ENCODE data around the gene C2orf69. TPM values are rescaled to one million over a fixed set of nuclear protein-coding genes. Genes with fewer than 3 reads are reported as not detected.

C2orf69 gene
- total RNA-seq, 1 donor: 16.4 TPM

DNA sequence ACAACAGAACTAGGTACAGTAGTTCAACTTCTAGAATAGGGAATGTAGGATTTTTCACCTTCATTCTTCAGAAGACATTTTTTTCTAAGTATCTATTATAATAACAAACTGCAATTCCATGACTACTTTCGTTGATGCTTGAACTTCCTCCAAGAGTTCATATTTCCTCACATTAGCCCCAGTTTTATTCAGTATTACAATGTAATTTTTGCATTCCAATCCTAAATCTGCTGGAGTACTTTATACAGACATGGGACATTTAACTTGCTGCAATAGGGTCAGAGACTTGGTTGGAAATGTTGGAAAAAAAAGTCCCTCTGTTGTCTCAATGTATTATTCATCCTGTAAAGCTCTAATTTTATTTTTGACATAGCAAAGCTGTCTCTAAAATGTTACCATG is 40.5 kb upstream of the C2orf69 start:
- no peak for TF ChIP-seq CTCF (IDR thresholded peaks at IDR 0.05; ENCODE audit: insufficient read depth, low read depth, low read length)
- no peak for DNase-seq (ENCODE audit: low read depth)
- H3K4me3 ChIP-seq (ENCODE audit: low read depth, low read length): no peak overlapping the region

GRCh38 chr2:199874209-199874608 is 36.9 kb upstream of the C2orf69 start:
- no peak for DNase-seq (ENCODE audit: low read depth)
- TF ChIP-seq CTCF (IDR thresholded peaks at IDR 0.05; ENCODE audit: insufficient read depth, low read depth, low read length): no peak
- H3K4me3 ChIP-seq (ENCODE audit: low read depth, low read length): no peak overlapping the region

GRCh38 chr2:199875400-199875799 is 35.7 kb upstream of the C2orf69 start:
- no peak for DNase-seq (ENCODE audit: low read depth)
- H3K4me3 ChIP-seq (ENCODE audit: low read depth, low read length): no peak overlapping the region
- TF ChIP-seq CTCF (IDR thresholded peaks at IDR 0.05; ENCODE audit: insufficient read depth, low read depth, low read length): no peak

DNA sequence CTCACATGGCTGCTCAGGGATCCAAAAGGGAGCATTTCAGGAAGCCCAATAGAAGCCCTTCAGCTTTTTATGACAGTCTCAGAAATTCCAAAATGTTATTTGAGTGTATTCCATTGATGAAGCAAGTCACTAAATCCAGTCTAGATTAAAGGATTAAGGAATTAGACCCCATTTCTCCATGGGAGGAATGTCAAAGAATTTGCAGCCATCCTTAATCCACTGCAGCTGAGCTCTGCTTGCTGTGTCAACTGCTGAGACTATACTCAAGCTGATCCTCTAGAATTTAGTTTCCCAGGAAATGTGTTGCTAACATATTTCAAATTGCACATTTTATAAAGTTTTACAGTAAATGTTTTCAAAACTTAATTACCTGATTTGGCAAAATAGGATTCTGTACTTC is 28.4 kb upstream of the C2orf69 start:
- H3K4me3 ChIP-seq (ENCODE audit: low read depth, low read length): no peak overlapping the region
- TF ChIP-seq CTCF (IDR thresholded peaks at IDR 0.05; ENCODE audit: insufficient read depth, low read depth, low read length): no peak
- no peak for DNase-seq (ENCODE audit: low read depth)

DNA sequence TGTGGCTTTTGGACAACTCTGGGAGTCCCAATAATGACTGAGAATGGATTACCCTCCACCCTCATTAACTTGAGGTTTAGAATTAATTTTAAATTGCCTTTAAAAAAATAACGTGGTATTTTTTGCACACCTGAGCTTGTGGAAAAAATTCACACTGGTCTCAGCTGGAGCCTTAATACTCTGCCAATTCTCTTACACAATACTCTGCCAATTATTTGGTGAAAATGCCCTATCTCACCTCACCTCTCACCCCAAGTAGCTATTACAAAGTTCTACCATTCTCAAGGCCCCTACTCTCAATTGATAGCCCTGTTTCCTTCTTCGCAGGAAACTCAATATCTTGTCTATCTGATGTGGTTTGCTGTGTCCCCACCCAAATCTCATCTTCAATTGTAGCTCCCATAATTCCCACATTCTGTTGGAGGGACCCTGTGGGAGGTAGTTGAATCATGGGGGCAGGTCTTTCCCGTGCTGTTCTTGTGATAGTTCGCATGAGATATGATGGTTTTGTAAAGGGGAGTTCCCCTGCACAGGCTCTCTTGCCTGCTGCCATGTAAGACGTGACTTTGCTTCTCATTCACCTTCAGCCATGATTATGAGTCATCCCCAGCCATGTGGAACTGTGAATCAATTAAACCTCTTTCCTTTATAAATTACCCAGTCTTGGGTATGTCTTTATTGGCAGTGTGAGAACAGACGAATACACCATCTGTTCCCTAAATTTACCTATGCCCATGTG is 27.4 kb upstream of the C2orf69 start:
- no peak for TF ChIP-seq CTCF (IDR thresholded peaks at IDR 0.05; ENCODE audit: insufficient read depth, low read depth, low read length)
- no peak overlapping the region for H3K4me3 ChIP-seq (ENCODE audit: low read depth, low read length)
- DNase-seq (ENCODE audit: low read depth): no peak

GRCh38 chr2:199895406-199895805 is 15.7 kb upstream of the C2orf69 start:
- DNase-seq (ENCODE audit: low read depth): peak; percentile 10
- no peak for TF ChIP-seq CTCF (IDR thresholded peaks at IDR 0.05; ENCODE audit: insufficient read depth, low read depth, low read length)
- H3K4me3 ChIP-seq (ENCODE audit: low read depth, low read length): no peak overlapping the region

GRCh38 chr2:199896617-199897016 is 14.5 kb upstream of the C2orf69 start:
- DNase-seq (ENCODE audit: low read depth): no peak
- H3K4me3 ChIP-seq (ENCODE audit: low read depth, low read length): no peak overlapping the region
- no peak for TF ChIP-seq CTCF (IDR thresholded peaks at IDR 0.05; ENCODE audit: insufficient read depth, low read depth, low read length)

Data from fibroblast of villous mesenchyme (primary cell).